Gastroesophageal sphincter (tissue), 4 donors: ENCODE data around the gene PTH2. TPM values are rescaled to one million over a fixed set of nuclear protein-coding genes. Genes with fewer than 3 reads are reported as not detected.
A peak's percentile ranks its signal among the peaks of the same experiment; 100 is the strongest.

Experiments
- ATAC-seq: fragments of 150-250 bp; one replicate; pipeline ENCODE4 v1.9.1; 2016; ENCODE audit warnings: mild to moderate bottlenecking, moderate library complexity
- H3K27ac ChIP-seq, 4 donors: fragments of 200-600 bp; sonication (generic) in 3 of 4; 1 replicate in 3 of 4; 2 replicates in 1 of 4; pipeline ENCODE4 v1.5.1; 2016 to 2019
- H3K27me3 ChIP-seq: fragments of 200-600 bp; sonication (generic); one replicate; pipeline ENCODE4 v1.5.1; 2019
- H3K36me3 ChIP-seq, 2 donors: fragments of 200-600 bp; sonication (generic); one replicate each; pipeline ENCODE4 v1.5.1; 2019; ENCODE audit warnings: control low read depth in 1 of 2
- H3K4me1 ChIP-seq, 3 donors: fragments of 200-600 bp; sonication (generic); 1 replicate in 2 of 3; 2 replicates in 1 of 3; pipeline ENCODE4 v1.5.1; 2016 to 2019; ENCODE audit warnings: control low read depth in 2 of 3
- H3K4me3 ChIP-seq, 2 donors: fragments of 200-600 bp; sonication (generic); one replicate each; pipeline ENCODE4 v1.5.1; 2019; ENCODE audit warnings: mild to moderate bottlenecking in 1 of 2, moderate library complexity in 1 of 2
- H3K9me3 ChIP-seq, 3 donors: fragments of 200-600 bp; sonication (generic); one replicate each; pipeline ENCODE4 v1.5.1; 2017 to 2019; ENCODE audit warnings: control low read depth in 2 of 3
- CTCF ChIP-seq, 4 experiments: fragments of 200-600 bp in 2 of 4; fragments of 450-650 bp in 2 of 4; sonication (generic) in 1 of 4; IDR thresholded peaks; one replicate each; pipeline ENCODE4 v1.5.1; 2017 to 2019; ENCODE audit warnings: antibody characterized with exemption in 4 of 4, mild to moderate bottlenecking in 2 of 4, moderate library complexity in 2 of 4
- EP300 ChIP-seq: sonication (generic); formaldehyde crosslinking; IDR thresholded peaks from one replicate; pipeline ENCODE4 v1.6.1; 2017; ENCODE audit warnings: antibody characterized with exemption, mild to moderate bottlenecking
- POLR2A ChIP-seq, 2 donors: fragments of 450-650 bp; IDR thresholded peaks; one replicate each; pipeline ENCODE4 v1.6.1; 2017; ENCODE audit warnings: antibody characterized with exemption in 2 of 2, mild to moderate bottlenecking in 2 of 2, moderate library complexity in 1 of 2
- POLR2AphosphoS5 ChIP-seq: sonication (generic); formaldehyde crosslinking; IDR thresholded peaks from one replicate; pipeline ENCODE4 v1.6.1; 2017; ENCODE audit warnings: antibody characterized with exemption
- WGBS, 2 donors: methylation state at CpG; one replicate each; pipeline ENCODE4 v1.1.5; 2018; ENCODE audit warnings: low coverage in 1 of 2; 5-methylcytosine and 5-hydroxymethylcytosine counted together
- total RNA-seq, 4 donors: library from RNA; depleted of rRNA; stranded (reverse); fragments of >200 nt; gene quantifications; one replicate each; pipeline ENCODE4 v1.1.0, GENCODE V29; 2016

Gene PTH2
- total RNA-seq, 4 donors from 2014 or later, result not detected

GRCh38 chr19:49422407-49423070, 702 bp downstream of the PTH2 start:
- H3K36me3 ChIP-seq, result no peaks in the 10 kb centered on the region
- ATAC-seq, result peak; percentile 65
- 3 to 5% methylated on average over 14 to 30 of the region's 58 CpGs for WGBS, 2 donors
- H3K27me3 ChIP-seq, result peaks cover 100% of the 10 kb centered on the region
- H3K9me3 ChIP-seq, result no peaks in the 10 kb centered on the region
- peak in 2 of 4 experiments; percentile 41 to 54 for TF ChIP-seq CTCF (IDR thresholded peaks at IDR 0.05)
- no peak for TF ChIP-seq EP300
- peak overlapping the region in 1 of 2 donors; percentile 15 for H3K4me3 ChIP-seq
- H3K4me1 ChIP-seq, result peaks cover 0 to 36% (median 23%) of the 10 kb centered on the region in 3 donors
- no peak overlapping the region for H3K27ac ChIP-seq

GRCh38 chr19:49421878-49422202, 1.4 kb downstream of the PTH2 start:
- no peak for ATAC-seq
- H3K9me3 ChIP-seq, result no peaks in the 10 kb centered on the region
- 20 to 31% methylated on average over 1 to 3 of the region's 3 CpGs for WGBS, 2 donors
- H3K4me1 ChIP-seq, result peaks cover 0 to 36% (median 23%) of the 10 kb centered on the region in 3 donors
- H3K27me3 ChIP-seq, result peaks cover 100% of the 10 kb centered on the region
- no peak overlapping the region for H3K27ac ChIP-seq
- no peaks in the 10 kb centered on the region for H3K36me3 ChIP-seq
- H3K4me3 ChIP-seq, result no peak overlapping the region
- TF ChIP-seq POLR2A (IDR thresholded peaks at IDR 0.05) (no peak), POLR2AphosphoS5 (no peak), CTCF (IDR thresholded peaks at IDR 0.05) (no peak), EP300 (no peak)

GRCh38 chr19:49421039-49421877, 2.0 kb downstream of the PTH2 start:
- TF ChIP-seq POLR2AphosphoS5 (no peak), POLR2A (IDR thresholded peaks at IDR 0.05) (no peak), EP300 (no peak), CTCF (IDR thresholded peaks at IDR 0.05) (no peak)
- 6 to 24% methylated on average over 7 to 26 of the region's 48 CpGs for WGBS, 2 donors
- peak overlapping the region in 1 of 2 donors; percentile 16 for H3K4me3 ChIP-seq
- peaks cover 0 to 36% (median 23%) of the 10 kb centered on the region in 3 donors for H3K4me1 ChIP-seq
- peaks cover 100% of the 10 kb centered on the region for H3K27me3 ChIP-seq
- no peaks in the 10 kb centered on the region for H3K9me3 ChIP-seq
- H3K27ac ChIP-seq, result no peak overlapping the region
- ATAC-seq, result no peak
- no peaks in the 10 kb centered on the region for H3K36me3 ChIP-seq

- TF ChIP-seq POLR2AphosphoS5 (no peak), POLR2A (IDR thresholded peaks at IDR 0.05) (no peak), EP300 (no peak), CTCF (IDR thresholded peaks at IDR 0.05) (no peak)
- no peak overlapping the region for H3K27ac ChIP-seq
- H3K36me3 ChIP-seq, result no peaks in the 10 kb centered on the region
- H3K9me3 ChIP-seq, result no peaks in the 10 kb centered on the region
- no peak overlapping the region for H3K4me3 ChIP-seq
- ATAC-seq, result no peak
- WGBS, 2 donors, result 63 to 71% methylated on average over 1 to 2 of the region's 2 CpGs
- H3K27me3 ChIP-seq, result peaks cover 100% of the 10 kb centered on the region
- peaks cover 0 to 36% (median 23%) of the 10 kb centered on the region in 3 donors for H3K4me1 ChIP-seq
Observed at GRCh38 chr19:49420227-49420626, 3.0 kb downstream of the PTH2 start.
